Ectodermal cell (in vitro differentiated cells): ENCODE results near the gene UQCRQ.

Source experiments
- H3K27ac ChIP-seq: 2 replicates; pipeline ENCODE4 v1.7.0; 2013; ENCODE audit warnings: mild to moderate bottlenecking, low read depth, low read length; ENCODE audit not compliant: insufficient read depth, poor library complexity, severe bottlenecking
- H3K27me3 ChIP-seq: 2 replicates; pipeline ENCODE4 v1.7.0; 2013; ENCODE audit warnings: mild to moderate bottlenecking, low read length; ENCODE audit not compliant: insufficient read depth, control insufficient read depth, poor library complexity, severe bottlenecking
- H3K36me3 ChIP-seq: one replicate; pipeline ENCODE4 v1.7.0; 2013; ENCODE audit warnings: low read length; ENCODE audit not compliant: control insufficient read depth, insufficient read depth
- H3K4me1 ChIP-seq: one replicate; pipeline ENCODE4 v1.7.0; 2013; ENCODE audit warnings: low read length; ENCODE audit not compliant: control insufficient read depth, insufficient read depth
- H3K4me3 ChIP-seq: 2 replicates; pipeline ENCODE4 v1.7.0; 2013; ENCODE audit warnings: low read depth, low read length, control low read depth; ENCODE audit not compliant: insufficient read depth
- H3K9me3 ChIP-seq: 2 replicates; pipeline ENCODE4 v1.7.0; 2013; ENCODE audit warnings: mild to moderate bottlenecking, low read length, moderate library complexity; ENCODE audit not compliant: control insufficient read depth
- WGBS, 2 experiments: methylation state at CpG; one replicate each; pipeline ENCODE4 v1.1.7; 2013; ENCODE audit warnings: missing lambda C conversion rate in 2 of 2; 5-methylcytosine and 5-hydroxymethylcytosine counted together

The UQCRQ gene

DNA sequence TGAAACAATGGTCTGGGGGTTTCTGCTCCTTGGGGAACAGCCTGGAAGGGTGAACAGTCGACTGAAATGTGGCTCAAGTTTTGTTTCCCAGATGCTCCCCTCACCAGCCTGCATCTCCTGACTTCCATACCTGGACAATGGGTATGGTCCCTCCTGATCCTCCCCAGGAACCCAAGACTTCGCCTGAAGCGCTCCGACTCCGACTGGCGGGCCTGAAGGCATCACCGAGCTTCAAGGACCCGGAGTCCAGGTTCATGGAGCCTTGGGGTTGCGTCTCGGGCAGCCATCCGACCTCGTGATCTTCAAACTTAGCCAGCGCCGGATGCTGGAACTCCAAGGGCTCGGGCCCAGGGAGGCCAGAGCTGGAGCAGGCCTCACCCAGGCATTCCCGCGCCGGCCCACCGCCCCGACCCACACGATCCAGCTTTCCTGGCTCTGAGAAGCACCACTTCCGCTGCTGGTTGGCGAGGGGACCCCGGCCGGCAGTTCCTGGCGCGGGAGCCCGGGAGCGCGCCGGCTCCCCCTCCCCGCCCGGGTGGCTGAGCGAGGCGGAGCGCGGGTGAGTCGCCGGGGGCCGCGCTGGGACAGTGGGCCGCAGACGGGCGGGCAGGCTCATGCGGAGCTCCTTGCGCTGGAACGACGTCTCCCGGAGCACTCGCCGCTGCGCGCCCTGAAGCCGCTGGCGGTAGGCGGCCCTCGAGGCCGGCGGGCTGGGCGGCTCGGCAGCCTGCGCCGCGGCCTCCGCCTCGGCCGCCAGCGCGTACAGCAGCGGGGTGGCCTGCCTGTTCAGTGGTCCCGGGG lies 41.2 kb upstream of the UQCRQ start:
- no peaks in the 10 kb centered on the region for H3K4me1 ChIP-seq
- peak overlapping the region; percentile 26 for H3K4me3 ChIP-seq
- 18% methylated on average over 71 of the region's 71 CpGs for WGBS, 2 experiments
- H3K36me3 ChIP-seq, result no peaks in the 10 kb centered on the region
- no peaks in the 10 kb centered on the region for H3K9me3 ChIP-seq
- H3K27ac ChIP-seq, result no peak overlapping the region
- H3K27me3 ChIP-seq, result peaks cover 100% of the 10 kb centered on the region

DNA sequence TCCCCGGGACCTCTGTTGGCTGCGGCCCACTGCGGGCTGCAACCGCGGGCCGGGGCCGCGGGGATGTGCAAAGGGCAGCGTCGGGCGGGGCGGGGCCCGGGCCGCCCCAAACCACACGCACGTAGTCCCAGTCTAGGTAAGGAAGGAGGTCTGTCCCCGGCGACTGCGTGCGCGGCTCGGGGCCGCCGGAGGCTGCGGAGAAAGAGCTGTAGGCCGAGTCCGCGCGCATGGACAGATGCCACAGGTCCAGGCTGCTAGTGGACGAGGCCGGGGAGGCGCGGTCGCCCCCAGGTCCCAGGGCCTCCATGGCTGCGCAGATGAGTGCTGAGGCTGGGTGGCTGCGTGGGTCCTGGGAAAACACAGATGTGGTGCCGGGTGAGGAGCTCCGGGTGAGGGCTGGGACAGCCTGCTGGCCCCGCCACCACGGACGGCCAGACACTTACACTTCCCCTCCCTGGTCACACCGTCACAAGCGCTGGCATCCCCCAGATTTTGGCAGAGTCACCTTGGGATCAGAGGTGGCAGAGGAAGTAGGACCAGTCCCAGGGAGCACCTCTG lies 40.5 kb upstream of the UQCRQ start:
- Histone ChIP-seq H3K4me3 (peak overlapping the region; percentile 26), H3K27me3 (peaks cover 100% of the 10 kb centered on the region), H3K36me3 (no peaks in the 10 kb centered on the region), H3K27ac (no peak overlapping the region), H3K9me3 (no peaks in the 10 kb centered on the region), H3K4me1 (no peaks in the 10 kb centered on the region)
- 11 to 12% methylated on average over 43 of the region's 43 CpGs for WGBS, 2 experiments

GRCh38 chr5:132826424-132827082 lies 39.9 kb upstream of the UQCRQ start:
- H3K36me3 ChIP-seq, result no peaks in the 10 kb centered on the region
- peaks cover 100% of the 10 kb centered on the region for H3K27me3 ChIP-seq
- H3K27ac ChIP-seq, result no peak overlapping the region
- 68 to 76% methylated on average over 6 of the region's 6 CpGs for WGBS, 2 experiments
- H3K9me3 ChIP-seq, result no peaks in the 10 kb centered on the region
- no peak overlapping the region for H3K4me3 ChIP-seq
- no peaks in the 10 kb centered on the region for H3K4me1 ChIP-seq

GRCh38 chr5:132827943-132828673 lies 38.3 kb upstream of the UQCRQ start:
- Histone ChIP-seq H3K36me3 (no peaks in the 10 kb centered on the region), H3K27me3 (peaks cover 99% of the 10 kb centered on the region), H3K27ac (no peak overlapping the region), H3K4me3 (no peak overlapping the region), H3K9me3 (no peaks in the 10 kb centered on the region), H3K4me1 (no peaks in the 10 kb centered on the region)
- WGBS, 2 experiments, result 87 to 89% methylated on average over 4 of the region's 4 CpGs

DNA sequence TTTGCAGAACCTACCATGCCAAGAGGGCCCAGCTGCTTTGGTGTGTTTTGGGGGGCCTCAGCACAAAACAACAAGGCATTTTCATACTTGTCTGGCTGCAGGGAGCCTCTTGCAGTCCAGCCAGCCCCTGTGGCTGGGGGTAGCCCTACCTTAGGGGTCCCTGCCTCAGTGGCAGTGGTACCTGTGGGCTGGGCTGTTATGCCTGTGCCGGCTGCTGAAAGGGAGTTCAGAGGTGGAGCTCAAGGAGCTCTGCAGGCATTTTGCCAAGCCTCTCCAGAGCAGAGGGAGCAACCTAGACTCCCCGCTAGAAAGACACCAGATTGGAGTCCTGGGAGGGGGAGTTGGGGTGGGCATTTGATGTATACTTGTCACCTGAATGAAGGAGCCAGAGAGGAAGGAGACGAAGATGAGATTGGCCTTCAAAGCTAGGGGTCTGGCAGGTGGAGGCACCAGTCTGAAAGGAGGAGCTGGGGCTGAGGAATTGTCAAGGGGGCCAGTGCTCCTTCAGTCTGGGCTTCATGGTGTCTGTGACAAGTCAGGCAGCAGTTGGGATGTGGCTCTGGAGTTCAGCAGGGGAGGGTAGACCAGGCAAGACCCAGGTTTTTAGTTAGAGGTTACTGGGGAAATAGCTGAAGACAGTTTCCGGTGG lies 37.5 kb upstream of the UQCRQ start:
- Histone ChIP-seq H3K27ac (no peak overlapping the region), H3K36me3 (no peaks in the 10 kb centered on the region), H3K4me3 (no peak overlapping the region), H3K27me3 (peaks cover 95% of the 10 kb centered on the region), H3K9me3 (no peaks in the 10 kb centered on the region), H3K4me1 (no peaks in the 10 kb centered on the region)
- 84 to 91% methylated on average over 4 of the region's 4 CpGs for WGBS, 2 experiments

GRCh38 chr5:132829742-132830435 lies 36.6 kb upstream of the UQCRQ start:
- Histone ChIP-seq H3K27me3 (peaks cover 86% of the 10 kb centered on the region), H3K4me3 (peak overlapping the region; percentile 43), H3K27ac (no peak overlapping the region), H3K9me3 (no peaks in the 10 kb centered on the region), H3K36me3 (no peaks in the 10 kb centered on the region), H3K4me1 (no peaks in the 10 kb centered on the region)
- WGBS, 2 experiments, result 9% methylated on average over 75 of the region's 75 CpGs

- Histone ChIP-seq H3K27me3 (peaks cover 79% of the 10 kb centered on the region), H3K27ac (no peak within 1 kb of the TSS), H3K4me3 (peak within 1 kb of the TSS; percentile 43), H3K4me1 (no peaks in the 10 kb centered on the region), H3K36me3 (no peaks in the 10 kb centered on the region), H3K9me3 (no peaks in the 10 kb centered on the region)
- WGBS, 2 experiments, result 4 to 5% methylated on average over 78 of the region's 78 CpGs
Observed at GRCh38 chr5:132830436-132831094, 35.9 kb upstream of the UQCRQ start, which contains the start of gene SHROOM1. TSS of gene SHROOM1 (minus strand) at chr5:132830647. CDS start at chr5:132826140, 4,507 bp downstream.

DNA sequence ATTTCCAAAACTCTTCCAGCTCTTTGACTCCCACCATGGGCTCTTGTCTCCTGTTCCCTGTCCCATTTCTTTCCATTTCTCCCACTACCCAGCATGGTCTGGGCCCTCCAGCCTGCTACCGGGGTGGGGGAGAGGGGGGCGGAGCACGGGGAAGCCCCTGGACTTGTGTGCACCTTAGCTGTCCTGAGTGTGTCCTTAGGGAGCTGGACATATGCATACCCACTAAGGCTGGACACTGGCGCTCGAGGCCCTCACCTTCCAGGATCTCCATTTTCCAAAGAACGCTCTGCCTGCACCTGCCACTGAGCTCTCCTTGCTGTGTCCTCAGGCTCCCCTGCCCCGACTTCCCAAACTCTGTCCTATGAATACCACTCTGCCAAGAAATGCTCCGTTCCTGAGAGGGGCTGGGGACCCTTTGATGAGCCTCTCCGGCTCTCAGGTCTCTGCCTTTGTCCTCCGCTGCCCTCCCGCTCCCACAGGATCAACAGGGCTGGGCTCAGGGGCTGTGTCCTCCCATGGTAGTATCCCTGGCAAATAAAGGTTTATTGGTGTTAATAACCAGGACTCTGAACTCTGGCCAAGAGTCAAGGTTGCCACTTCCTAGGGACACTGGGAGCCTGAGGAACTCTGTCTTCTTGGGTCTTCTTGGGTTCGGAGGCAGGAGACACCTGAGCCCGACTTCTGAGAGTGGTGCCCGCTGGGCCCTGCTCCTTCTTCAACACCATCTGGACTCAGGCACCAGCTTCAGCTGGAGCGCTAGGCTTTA lies 35.2 kb upstream of the UQCRQ start:
- H3K9me3 ChIP-seq, result no peaks in the 10 kb centered on the region
- no peak overlapping the region for H3K4me3 ChIP-seq
- no peaks in the 10 kb centered on the region for H3K4me1 ChIP-seq
- H3K27me3 ChIP-seq, result peaks cover 72% of the 10 kb centered on the region
- no peaks in the 10 kb centered on the region for H3K36me3 ChIP-seq
- no peak overlapping the region for H3K27ac ChIP-seq
- WGBS, 2 experiments, result 82 to 84% methylated on average over 15 of the region's 15 CpGs
